Measurements from ENCODE around the gene ST7.

DNA sequence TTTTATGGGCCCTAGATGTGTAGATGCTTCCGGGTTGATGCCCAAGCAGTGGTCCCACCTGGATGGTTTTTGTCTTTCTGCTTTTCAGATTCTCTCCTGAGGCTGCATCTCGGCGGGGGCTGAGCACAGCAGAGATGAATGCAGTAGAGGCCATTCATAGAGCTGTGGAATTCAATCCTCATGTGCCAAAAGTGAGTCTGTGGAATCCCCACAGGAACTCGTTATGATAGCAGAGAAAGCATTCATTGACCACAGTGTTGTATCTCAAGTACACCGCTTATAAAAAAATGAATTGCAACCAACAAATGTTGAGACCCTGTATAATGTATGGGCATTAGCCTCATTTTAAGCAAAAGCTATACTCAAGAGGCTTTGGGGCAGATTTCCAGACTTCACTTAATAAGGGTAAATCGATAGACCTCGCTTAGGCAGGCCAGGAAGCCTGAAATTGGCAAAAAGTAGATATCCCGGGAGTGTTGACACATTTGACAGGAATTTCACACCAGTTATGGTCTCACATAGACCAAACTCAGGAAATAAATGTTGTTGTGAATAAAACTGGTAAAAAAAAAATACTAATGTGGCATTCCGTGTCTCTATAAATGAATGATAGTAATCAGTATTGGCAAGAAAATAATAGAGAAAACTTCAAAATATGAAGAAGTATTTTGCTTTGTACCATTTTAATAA is 237.6 kb downstream of the ST7 start:
- TF ChIP-seq, protein P1, sequence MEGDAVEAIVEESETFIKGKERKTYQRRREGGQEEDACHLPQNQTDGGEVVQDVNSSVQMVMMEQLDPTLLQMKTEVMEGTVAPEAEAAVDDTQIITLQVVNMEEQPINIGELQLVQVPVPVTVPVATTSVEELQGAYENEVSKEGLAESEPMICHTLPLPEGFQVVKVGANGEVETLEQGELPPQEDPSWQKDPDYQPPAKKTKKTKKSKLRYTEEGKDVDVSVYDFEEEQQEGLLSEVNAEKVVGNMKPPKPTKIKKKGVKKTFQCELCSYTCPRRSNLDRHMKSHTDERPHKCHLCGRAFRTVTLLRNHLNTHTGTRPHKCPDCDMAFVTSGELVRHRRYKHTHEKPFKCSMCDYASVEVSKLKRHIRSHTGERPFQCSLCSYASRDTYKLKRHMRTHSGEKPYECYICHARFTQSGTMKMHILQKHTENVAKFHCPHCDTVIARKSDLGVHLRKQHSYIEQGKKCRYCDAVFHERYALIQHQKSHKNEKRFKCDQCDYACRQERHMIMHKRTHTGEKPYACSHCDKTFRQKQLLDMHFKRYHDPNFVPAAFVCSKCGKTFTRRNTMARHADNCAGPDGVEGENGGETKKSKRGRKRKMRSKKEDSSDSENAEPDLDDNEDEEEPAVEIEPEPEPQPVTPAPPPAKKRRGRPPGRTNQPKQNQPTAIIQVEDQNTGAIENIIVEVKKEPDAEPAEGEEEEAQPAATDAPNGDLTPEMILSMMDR (IDR thresholded peaks at IDR 0.05): no peak
- TF ChIP-seq EP300 (IDR thresholded peaks at IDR 0.05): no peak
- TF ChIP-seq POLR2A (IDR thresholded peaks at IDR 0.05): no peak

Measured in tibial nerve (tissue), 4 donors.